A172 (cell line): ENCODE data around the gene VWA3A. TPM values are rescaled to one million over a fixed set of nuclear protein-coding genes. Genes with fewer than 3 reads are reported as not detected.
"Not testable (repeated sequence)": the region's sequence is repeated elsewhere in the genome, so short reads cannot be mapped to it uniquely, and the experiment has no call there.

Experiments used
- DNase-seq: peaks from one replicate; pipeline ENCODE4 v3.0.0-alpha.2; 2015; ENCODE audit warnings: low spot score
- total RNA-seq: library from RNA; depleted of rRNA; stranded (reverse); fragments of >200 nt; shearing (Covaris generic); gene quantifications from 2 replicates; pipeline ENCODE4 v1.2.3, GENCODE V29; 2014

Gene VWA3A
- total RNA-seq, 1 experiment from 2014 or later, result not detected

DNA sequence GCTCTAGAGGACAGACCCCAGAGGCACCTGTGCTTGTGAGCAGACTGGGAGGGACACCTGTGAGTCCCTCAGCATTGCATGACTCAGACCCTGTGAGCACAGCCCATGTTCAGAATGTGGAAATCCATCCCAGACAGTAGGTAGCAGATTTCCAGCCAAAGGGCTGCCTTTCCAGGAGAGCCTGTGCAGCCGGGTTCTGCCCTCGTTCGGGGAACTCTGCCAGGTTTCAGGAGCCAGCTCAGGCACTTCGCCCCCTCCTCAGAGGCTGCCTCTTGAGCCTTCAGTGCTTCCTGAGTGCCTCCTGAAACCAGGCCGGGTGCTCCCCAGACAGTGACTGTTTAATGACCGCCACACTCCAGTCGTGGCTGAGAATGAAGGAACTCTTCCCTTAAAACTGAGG lies 46.7 kb downstream of the VWA3A start:
- DNase-seq, result no peak

DNA sequence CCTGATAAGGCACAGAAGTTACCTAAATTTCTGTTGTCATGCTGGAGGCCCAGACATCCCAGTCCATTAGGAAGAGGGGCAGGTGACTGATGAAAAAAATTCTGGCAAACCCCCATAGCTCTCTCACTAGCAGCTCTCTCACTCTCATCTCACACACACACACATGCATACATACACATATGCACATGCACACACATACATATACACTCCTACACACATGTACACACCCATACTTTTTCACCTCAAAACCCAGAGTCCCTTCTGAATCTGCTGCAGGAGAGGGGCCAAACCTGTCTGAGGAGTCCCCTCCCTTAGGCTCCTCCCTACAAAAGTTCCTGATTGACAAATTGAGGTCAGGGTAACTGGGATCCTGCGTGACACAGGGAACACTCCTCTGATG lies 47.4 kb downstream of the VWA3A start:
- DNase-seq, result no peak

DNA sequence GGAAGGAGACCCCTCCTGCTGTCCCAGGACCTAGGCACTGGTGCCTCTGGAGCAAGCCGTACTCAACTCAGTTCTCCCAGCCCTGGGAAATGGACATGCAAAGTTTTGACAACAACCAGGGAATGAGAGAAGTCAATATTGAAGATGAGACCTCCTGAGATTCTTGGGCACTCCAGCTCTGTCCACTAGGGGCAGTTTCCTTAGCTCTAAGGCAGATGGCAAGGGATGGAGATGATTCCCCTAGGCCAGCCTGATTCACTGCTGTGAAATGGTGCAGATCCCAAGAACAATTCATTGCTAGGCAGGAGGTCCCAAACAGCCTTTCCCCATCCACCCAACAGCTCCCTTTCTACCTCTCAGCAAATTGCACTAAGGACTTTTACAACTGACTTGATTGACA lies 49.4 kb downstream of the VWA3A start:
- DNase-seq, result no peak

DNA sequence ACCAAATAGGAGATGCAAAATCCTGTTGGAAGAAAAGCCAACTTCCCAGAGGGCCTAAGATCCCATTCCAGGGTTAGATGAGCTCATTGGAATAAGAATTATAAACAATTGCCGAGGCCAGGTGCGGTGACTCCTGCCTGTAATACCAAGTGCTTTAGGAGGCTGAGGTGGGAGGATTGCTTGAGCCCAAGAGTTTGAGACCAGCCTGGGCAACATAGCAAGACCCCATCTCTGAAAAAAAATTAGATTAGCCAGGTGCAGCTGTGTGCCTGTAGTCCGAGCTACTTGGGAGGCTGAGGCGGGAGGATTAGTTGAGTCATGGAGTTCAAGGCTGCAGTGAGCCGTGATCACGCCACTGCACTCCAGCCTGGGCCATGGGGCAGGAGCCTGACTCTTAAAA lies 52.2 kb downstream of the VWA3A start:
- no peak for DNase-seq

GRCh38 chr16:22147853-22148252 lies 55.5 kb downstream of the VWA3A start:
- DNase-seq, result no peak

- no peak for DNase-seq
These were observed 59.1 kb downstream of the VWA3A start for GRCh38 chr16:22151246-22151998.

DNA sequence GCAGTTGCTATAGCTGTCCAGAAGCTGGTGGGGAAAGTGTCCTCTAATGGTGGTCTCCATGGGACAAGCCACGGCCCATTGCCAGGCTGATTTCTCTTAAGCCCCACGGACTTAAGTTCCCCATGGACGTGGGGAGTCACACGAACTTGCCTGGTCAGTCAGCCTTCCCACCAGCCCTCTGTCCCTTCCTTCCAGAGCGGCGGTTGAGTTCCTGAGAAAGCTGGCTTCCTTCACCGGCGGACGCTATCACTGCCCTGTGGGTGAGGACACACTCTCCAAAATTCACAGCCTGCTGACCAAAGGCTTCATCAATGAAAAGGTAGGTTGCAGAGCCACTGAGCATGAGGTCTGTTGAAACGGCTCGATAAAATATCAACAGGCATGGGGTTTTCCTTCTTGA lies 60.0 kb downstream of the VWA3A start:
- DNase-seq, result no peak

- not testable (repeated sequence) for DNase-seq
These were observed 60.7 kb downstream of the VWA3A start for GRCh38 chr16:22153078-22153477.

GRCh38 chr16:22161401-22161800 lies 69.1 kb downstream of the VWA3A start:
- DNase-seq, result no peak

- DNase-seq, result no peak
These were observed 69.8 kb downstream of the VWA3A start, which contains the start of gene SDR42E2 for GRCh38 chr16:22161999-22162655. Gene SDR42E2 (plus strand): TSS chr16:22162506. CDS start chr16:22165583, 3,077 bp downstream.

- no peak for DNase-seq
These were observed 70.3 kb downstream of the VWA3A start for GRCh38 chr16:22162656-22163009.

GRCh38 chr16:22163806-22164205 lies 71.5 kb downstream of the VWA3A start:
- no peak for DNase-seq

DNA sequence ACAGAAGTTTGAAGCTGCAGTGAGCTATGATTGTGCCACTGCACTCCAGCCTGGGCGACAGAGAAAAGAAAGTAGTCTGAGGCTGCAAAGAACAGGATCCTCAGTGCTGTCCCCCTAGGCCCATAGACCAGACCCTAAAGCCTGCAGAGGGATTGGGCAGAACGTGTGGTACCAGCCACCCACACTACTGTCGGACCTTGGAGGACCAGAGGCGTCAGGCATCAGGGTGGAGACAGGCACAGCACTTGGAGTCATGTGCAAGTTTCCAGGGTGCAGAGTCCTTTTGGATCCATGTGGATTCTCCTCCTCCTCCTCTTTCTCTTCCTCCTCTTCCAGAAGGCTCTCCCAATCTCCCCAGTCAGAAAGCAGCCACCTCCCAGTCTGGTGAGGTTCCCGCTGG lies 72.1 kb downstream of the VWA3A start:
- DNase-seq, result no peak

DNA sequence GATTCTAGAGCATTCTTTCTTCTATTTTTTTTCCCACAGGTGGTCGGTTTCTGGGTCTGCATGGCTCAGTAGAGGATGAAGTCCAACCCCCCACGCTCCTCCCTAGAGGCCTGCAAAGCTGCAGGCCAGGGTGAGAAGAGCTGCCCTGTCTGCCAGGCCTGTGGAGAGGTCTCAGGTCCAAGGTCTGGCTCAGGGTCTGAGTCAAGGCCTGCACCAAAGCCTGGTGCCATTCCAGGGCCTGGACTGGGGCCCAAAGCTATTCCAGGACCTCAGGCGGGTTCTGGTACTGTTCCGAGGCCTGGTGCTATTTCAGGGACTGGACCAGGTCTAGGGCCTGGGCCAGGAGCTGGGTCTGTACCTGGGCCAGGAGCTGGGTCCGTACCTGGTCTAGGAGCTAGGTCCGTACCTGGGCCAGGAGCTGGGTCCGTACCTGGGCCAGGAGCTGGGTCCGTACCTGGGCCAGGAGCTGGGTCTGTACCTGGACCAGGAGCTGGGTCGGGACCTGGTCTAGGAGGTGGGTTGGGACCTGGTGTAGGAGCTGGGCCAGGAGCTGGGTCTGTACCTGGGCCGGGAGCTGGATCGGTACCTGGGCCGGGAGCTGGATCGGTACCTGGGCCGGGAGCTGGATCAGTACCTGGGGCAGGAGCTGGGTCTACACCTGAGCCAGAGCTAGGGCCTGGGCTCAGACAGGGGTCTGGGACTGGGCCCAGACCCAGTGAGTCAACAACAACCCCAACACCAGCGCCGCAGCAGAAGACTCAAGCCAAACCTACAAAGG lies 73.4 kb downstream of the VWA3A start:
- no peak for DNase-seq

GRCh38 chr16:22171953-22172352 lies 79.6 kb downstream of the VWA3A start:
- DNase-seq, result no peak

GRCh38 chr16:22172642-22173041 lies 80.3 kb downstream of the VWA3A start:
- not testable (repeated sequence) for DNase-seq

DNA sequence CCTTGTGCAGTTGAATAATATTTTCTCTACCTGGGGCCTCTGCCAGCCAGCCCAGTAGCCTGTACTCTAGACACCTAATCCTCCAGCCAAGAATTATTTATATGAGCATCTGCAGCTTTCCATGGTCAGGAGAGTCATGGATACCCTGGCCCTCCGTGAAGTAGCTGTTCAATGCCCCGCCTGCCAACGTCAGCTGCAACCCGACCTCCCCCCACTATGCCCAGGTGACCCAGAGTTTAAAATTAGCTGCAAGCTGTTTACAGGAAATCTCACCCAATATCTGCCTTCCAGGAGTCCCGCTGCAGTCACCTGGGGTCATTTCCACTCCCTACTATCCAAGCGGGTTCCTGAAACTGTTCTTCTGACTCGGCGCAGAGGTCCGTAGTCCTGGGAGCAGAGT lies 82.3 kb downstream of the VWA3A start:
- no peak for DNase-seq

DNA sequence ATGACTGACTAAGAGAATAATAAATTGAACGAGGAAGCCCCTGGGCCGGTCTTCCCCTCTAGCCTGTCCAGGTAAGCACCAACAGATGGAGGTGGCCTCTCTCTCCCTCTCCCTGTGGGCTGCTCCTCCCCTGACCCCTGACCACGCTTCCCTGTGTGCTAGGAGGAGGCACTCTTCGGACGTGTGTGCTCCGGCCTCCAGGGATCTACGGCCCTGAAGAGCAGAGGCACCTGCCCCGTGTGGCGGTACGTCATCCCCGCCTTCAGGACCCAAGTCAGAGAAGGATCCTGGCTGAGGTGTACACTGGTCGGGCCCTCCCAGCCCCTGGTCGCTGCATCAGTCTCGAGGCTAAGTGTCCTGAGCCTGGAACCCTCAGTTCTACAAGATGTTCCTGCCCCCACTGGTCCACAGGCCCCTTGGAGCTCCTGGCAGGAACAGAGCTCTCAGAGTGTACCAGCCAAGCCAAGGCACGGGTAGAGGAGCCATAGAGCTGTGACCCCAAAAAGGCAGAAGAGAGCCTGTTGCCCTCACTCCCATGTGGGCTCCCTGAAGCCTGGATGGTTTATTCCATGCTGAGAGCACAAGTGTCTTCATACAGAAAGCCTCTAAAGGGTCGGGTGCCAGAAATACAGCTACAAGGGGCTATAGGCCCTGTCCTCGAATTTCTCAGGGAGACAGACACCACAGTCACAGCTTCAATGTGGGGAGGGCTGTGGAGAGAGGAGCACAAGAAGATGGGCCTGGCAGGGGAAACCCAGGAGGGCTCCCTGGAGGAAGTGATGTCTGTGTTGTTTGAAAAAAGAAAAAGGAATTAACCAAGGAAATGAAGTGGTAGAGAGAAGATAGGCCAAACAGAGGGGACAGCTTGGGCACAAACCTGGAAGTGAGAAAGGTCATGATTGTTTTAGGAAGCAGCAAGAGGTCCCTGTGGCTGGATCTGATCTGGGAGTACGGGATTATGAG lies 85.9 kb downstream of the VWA3A start:
- DNase-seq, result no peak

DNA sequence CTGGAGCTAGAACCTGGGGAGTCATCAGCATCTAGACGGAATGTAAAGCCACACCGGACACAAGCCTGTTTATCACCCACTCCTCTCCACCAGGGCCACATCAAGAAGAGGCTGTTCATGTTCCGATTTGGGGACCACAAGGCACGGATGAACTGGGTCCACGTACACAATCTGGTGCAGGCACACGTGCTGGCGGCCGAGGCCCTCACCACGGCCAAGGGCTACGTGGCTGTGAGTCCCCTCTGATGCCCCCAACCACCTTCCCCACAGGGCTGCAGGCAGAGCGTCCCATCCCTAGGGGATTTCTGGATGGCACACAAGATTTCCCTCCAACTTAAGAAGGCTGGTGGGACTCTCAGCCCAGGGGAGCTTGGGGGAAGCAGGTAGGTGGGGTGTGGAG lies 89.1 kb downstream of the VWA3A start:
- DNase-seq, result no peak

DNA sequence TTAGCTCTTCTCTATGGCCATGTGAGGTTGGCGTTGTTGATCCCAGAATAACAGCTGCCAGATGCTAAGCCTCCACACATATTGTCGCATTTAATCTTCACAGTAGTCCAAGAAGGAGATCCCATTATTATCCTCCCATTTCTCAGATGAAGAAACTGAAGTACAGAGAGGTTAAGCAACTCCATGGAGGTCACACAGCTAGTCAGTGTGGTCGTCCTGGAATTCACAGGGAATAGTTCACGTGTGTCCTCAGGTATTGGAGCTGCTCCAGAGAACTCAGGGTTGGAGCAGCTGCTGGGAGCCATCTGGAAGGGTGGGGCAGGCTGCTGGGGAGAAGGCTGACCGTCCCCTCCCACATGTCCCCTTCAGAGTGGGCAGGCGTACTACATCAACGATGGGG lies 89.5 kb downstream of the VWA3A start:
- DNase-seq, result no peak

DNA sequence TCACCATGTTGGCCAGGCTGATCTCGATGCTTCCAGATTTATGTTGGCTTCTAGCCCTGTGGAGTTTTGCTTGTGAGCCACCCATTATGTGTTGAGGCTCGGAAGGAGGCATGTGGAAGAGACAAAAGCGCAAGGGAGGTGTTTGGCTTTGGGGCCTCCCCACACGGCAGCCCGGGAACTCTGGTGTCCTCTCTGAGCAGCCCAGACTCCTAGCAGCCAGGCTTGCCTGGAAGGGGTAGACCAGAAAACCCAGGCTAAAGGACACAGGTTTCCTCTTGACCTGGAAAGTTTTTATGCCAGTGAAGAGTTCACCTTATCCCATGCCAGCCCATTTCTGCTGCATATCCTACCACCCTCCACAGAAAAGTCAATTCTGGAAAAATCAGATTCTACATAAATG lies 91.0 kb downstream of the VWA3A start:
- DNase-seq, result no peak
